AG20443 (cell line): Measurements from ENCODE around the gene CRYGA.
"Not testable (repeated sequence)": the region's sequence is repeated elsewhere in the genome, so short reads cannot be mapped to it uniquely, and the experiment has no call there.

ENCODE experiments used
- DNase-seq: peaks from one replicate; pipeline ENCODE4 v3.0.0; 2012; ENCODE audit warnings: low spot score, mixed read lengths

The CRYGA gene

DNA sequence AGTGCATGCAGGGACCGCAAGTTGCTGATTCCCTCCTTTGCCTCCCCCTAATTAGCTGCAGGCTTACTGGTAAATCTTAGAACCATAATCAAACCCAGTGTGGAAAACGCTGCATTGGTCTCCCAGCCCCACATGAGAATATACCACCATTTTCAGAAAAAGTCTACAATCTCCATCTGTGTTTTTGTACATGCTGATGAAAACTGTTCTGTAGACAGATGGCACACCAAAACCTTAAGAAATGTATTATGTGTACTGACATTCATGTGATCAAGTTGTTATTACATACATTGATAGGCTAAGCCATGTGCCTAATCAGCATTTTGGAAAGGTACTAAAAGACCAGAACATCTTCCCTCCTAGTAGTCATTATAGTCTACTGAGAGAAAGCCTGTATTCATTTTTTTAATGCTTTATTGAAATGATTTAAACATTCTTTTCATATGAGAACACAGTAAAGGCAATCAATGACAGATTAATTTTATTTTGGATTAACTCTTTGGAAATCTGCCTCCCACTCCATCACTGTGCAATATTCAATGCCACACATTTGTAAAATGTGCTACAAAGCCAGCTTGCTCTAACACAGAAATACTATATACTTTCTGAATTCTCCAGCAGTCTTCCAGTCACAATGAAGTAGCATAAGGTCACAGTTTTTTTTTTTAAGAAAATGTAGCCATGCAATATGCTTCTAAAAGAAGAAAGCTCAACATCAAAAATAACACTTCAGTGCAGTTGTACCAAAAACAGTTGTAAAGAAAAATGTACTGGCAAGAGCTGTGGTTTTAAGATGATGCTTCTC, 1.8 kb upstream of the CRYGA start:
- DNase-seq, result no peak

- no peak for DNase-seq
These were observed 7.0 kb downstream of the CRYGA start for GRCh38 chr2:208156439-208156838.

DNA sequence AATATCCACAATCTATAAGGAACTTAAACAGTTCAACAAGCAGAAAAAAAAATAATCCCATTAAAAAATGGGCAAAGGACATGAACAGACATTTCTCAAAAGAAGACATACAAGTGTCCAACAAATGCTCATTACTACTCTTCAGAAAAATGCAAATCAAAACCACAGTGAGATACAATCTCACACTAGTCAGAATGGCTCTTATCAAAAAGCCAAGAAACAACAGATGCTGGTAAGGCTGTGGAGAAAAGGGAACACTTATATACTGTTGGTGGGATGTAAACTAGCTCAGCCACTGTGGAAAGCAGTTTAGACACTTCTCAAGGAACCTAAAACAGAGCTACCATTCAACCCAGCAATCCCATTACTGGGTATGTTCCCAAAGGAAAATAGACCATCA, 10.2 kb downstream of the CRYGA start:
- no peak for DNase-seq

DNA sequence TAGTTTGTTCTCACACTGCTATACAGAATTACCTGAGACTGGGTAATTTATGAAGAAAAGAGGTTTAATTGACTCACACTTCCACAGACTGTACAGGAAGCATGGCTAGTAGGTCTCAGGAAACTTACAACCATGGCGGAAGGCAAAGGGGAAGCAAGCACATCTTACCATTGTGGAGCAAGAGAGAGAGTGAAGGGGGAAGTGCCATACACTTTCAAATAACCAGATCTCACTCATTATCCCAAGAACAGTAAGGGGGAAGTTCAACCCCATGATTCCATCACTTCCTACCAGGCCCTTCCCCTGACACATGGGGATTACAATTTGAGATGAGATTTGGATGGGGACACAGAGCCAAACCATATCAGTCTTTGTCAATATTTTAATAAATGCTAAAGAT, 12.4 kb downstream of the CRYGA start:
- no peak for DNase-seq

- no peak for DNase-seq
These were observed 13.3 kb downstream of the CRYGA start for GRCh38 chr2:208150094-208150493.

- no peak for DNase-seq
These were observed 14.6 kb downstream of the CRYGA start for GRCh38 chr2:208148803-208149202.

GRCh38 chr2:208147759-208148158, 15.6 kb downstream of the CRYGA start:
- DNase-seq, result no peak

- no peak for DNase-seq
These were observed 16.4 kb downstream of the CRYGA start for GRCh38 chr2:208147008-208147407.

GRCh38 chr2:208146006-208146405, 17.4 kb downstream of the CRYGA start, which contains the start of gene CRYGB:
TSS of gene CRYGB (minus strand) at chr2:208146158. CDS start at chr2:208146120, 38 bp downstream.
- no peak for DNase-seq

DNA sequence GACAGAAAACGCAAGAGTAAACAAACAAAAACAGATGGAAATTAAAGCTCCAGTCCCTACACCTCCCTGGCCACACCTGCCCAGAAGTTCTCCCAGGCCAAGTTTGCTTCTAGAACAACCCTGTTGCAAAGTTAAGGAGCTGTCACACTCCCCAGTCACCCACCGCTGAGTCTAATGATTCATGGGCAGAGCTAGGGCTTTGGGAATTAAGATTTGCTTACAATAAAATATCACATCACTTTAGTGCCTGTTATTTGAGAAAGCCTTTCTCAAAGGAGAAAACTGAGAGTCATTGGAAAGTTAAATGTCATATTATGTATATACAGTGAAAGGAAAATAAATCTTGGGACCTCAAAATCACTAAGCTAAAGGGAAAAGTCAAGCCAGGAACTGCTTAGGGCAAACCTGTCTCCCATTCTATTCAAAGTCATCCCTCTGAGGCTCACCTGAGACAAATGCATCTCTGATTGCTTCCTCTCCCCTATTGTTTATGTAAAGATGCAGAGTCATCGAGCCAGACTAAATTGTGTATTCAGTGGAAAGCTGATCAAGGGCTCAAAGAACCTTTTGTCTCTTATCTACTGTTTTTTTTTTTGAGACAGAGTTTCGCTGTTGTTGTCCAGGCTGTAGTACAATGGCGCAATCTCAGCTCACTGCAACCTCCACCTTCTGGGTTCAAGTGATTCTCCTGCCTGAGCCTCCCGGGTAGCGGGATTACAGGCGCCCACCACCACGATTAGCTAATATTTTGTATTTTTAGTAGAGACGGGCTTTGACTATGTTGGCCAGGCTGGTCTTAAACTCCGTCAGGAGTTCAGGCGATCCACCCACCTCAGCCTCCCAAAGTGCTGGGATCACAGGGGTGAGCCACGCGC, 20.2 kb downstream of the CRYGA start:
- DNase-seq, result no peak

DNA sequence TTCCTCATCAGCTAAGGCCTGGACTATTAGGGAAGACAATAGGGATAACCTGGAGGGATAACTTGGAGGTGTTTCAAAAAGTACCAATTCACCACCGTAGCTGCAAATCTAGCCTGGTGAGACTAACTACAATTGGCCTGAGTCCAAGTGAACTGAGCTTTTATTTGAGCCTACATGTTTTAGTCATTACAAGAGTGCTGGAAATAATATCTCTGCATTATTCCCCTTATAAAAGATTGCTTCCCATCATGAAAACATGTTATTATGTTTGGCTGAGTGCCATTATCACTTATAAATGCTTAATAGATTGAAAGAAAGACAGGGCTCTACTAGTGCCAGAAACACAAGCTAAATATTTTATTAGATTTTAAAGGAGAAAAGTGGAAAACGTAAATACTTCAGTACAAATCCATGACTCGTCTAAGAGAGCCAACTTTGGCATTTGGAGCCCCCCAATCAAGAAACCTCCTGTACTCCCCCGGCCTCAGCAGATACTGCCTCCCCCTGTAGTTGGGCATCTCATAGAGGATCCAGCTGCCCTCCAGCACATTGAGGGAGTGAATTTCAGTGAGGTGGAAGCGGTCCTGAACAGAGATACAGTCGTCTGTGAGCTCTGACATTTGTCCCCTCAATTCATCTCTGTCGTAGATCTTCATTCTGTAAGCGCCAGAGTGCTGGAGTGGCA, 21.0 kb downstream of the CRYGA start:
- DNase-seq, result no peak

DNA sequence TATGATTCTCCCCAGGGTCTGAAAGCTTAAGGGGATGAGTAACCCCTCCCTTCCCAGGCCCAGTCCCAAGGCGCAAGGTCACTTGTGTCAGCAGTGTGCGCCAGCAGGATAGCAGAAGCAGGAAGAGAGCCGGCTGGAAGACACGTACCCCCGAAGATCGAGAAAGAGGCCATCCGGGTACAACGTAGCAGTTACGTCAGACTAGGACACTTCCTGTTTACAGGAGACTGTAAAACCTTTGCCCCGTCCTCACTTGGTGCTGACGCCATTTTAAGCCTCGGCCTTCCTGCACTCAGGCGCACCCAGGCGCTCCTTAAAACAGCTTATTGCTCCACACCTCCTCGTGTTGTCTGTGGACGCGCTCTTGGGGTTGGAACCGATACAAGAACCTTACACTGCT, 23.9 kb downstream of the CRYGA start:
- no peak for DNase-seq

DNA sequence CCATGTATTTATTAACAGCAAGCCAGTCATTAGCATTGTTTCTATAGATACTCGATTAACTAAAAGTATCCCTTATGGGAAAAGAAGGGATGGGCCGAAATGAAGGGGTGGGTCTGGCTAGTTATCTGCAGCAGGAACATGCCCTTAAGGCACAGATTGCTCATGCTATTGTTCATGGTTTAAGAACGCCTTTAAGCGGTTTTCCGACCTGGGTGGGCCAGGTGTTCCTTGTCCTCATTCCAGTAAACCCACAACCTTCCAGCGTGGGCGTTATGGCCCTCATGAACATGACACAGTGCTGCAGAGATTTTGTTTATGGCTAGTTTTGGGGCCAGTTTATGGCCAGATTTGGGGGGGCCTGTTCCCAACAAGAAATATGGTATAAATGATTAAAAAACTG, 25.1 kb downstream of the CRYGA start:
- not testable (repeated sequence) for DNase-seq

GRCh38 chr2:208136716-208137094, 26.7 kb downstream of the CRYGA start:
- DNase-seq, result no peak

DNA sequence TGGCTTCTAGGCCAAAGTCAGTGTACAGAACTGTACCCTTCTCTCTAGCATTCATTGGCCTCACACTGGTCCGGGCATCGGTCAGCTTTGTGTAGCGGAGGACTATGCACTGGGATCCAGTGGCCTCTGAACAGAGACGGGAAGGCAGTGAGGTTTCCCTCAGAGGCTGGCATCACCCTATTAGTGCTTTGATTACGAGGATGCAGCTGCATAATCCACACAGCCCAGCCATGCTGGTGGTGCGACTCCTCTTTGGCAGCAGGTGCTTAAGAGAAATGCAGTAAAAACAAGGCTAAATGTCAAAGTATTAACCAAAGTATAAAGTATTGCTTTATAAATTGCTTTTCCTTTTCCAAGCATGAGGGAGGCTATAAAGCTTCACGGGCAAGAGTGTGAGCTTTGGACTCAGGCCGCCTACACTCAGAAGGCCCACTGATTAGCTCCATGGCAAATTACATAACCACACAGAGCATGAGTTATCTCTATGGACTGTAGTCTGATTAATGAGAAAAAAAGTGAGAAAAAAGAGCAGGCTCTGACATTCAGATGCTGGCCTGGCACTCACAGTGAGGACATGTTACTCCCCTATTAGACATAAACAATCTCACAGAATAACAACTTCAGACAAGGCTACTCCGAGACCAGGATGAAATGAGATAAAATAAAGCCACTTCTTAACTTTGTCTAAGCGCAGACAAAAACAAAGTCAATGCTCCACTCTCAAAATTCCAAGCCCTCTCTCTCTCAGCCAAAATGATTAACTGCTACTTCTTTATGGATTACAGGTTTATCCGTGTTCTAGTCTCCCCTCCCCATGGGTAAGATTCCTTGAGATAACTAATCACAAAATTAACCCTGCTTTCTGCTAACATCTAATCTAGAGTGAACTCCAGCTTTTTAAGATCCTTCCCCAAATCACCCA, 27.3 kb downstream of the CRYGA start:
- no peak for DNase-seq

DNA sequence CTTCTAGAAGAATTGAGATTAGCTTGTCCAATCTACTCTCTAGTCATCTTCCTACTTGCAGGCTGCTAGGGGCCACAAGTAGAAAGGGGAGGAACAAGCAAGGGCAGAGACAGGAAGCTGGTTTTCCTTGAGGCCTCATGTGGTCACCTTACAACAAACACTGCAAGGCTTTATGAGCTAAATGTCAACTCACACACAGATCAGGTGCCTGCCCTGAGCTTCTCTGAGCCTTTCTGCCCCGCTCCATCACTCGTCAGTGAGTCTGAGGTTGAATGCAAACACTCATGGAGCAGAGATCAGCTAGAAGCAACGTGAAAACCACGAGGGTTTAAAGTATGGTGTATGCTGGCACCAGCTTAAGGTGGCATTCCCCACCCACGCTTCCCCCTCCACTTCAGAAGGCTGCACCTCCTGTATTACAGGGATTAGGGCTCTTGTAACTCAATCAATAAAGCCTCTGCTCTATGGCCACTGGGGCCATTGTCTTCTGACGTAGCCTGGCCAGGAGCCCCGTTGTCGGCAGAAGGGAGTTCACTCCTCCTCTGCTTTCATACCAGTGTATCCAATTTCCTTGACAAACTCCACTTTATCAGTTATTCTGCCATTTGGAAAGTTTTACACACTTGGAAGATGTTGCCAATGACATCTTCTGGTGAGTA, 28.3 kb downstream of the CRYGA start:
- no peak for DNase-seq

GRCh38 chr2:208130712-208131110, 32.7 kb downstream of the CRYGA start:
- DNase-seq, result no peak

DNA sequence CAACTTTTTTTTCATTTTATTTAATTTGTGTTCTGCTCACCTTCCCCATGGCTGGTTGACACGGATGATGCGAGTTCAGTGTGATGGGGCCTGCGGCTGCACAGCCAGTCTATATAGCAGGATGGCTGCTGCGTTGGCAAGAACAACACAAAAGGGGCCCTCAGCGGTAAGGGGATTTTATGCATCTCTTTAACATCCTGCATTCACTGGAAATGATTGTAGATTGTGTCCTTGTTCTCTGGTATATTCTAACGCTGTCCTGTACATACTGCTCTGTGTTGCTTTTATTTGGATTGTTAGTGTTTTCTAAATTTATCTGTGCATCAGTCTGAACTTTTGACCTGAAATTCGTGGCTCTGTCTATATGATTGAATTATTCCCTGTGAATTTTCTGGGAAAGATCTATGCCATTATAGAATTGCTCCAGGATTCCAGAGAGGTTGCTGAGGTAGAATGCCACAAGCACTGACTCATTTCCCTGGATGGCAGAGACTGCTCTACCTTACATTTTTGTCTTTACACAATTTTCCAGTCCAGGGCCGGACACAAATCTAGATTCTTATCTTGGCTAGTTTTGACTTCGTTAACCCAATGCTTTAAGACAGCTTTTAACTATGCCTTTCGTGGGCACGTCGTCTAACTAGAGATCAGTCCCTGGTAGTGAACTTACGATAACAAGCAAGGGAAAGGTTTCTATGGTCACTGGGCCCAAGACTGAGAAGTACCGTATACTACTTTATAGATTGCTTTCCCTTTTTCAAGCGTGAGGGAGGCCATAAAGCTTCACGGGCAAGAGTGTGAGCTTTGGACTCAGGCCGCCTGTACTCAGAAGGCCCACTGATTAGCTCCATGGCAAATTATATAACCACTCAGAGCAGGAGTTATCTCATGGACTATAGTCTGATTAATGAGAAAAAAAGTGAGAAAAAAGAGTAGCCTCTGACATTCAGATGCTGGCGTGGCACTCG, 33.4 kb downstream of the CRYGA start, which contains the start of gene CRYGC:
Gene CRYGC (minus strand): TSS at position 85 of the 968 bp plus-strand sequence. CDS start 36 bp downstream, at position 49.
- no peak for DNase-seq

GRCh38 chr2:208128136-208128535, 35.3 kb downstream of the CRYGA start:
- DNase-seq, result no peak

- no peak for DNase-seq
These were observed 36.3 kb downstream of the CRYGA start for GRCh38 chr2:208127090-208127489.
